ENCODE data around the gene RPS6KC1.
"Not testable (repeated sequence)": the region's sequence is repeated elsewhere in the genome, so short reads cannot be mapped to it uniquely, and the experiment has no call there.

RPS6KC1 gene

DNA sequence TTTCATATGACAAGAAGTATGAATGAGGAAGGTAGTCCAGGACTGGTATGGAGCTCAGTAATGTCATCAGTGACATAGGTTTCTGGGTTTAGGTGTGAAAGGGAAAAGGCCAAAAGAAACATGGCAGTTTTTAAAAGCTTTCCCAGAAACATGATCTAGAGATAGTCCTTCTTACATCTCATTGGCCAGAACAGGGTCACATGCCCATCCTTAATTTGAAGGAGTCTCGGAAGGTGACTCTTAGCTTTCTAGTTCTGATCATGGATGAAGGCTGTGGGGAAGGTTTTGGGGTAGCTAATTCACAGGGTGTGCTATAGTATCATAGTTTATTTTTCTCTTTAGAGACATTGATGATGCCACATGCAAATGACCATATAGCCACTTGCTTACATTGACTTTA, 55.3 kb downstream of the RPS6KC1 start:
- DNase-seq (ENCODE audit: low read depth in 2 of 2): no peak

DNA sequence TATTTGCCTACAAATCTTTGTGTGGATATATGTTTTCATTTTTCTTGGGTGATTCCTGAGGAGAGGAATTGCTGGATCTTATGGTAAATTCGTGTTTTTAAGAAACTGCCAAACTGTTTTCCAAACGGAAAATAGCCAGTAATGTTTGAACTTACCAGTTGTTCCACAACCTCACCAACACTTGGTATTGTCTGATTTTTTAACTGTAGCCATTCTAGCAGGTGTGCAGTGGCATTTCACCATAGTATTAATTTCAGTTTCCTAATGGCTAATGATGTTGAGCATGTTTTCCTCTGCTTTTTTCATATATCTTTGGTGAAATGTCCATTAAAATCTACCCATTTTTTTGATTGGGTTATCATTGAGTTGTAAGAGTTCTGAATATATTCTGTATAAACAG, 56.6 kb downstream of the RPS6KC1 start:
- no peak for DNase-seq (ENCODE audit: low read depth in 2 of 2)

DNA sequence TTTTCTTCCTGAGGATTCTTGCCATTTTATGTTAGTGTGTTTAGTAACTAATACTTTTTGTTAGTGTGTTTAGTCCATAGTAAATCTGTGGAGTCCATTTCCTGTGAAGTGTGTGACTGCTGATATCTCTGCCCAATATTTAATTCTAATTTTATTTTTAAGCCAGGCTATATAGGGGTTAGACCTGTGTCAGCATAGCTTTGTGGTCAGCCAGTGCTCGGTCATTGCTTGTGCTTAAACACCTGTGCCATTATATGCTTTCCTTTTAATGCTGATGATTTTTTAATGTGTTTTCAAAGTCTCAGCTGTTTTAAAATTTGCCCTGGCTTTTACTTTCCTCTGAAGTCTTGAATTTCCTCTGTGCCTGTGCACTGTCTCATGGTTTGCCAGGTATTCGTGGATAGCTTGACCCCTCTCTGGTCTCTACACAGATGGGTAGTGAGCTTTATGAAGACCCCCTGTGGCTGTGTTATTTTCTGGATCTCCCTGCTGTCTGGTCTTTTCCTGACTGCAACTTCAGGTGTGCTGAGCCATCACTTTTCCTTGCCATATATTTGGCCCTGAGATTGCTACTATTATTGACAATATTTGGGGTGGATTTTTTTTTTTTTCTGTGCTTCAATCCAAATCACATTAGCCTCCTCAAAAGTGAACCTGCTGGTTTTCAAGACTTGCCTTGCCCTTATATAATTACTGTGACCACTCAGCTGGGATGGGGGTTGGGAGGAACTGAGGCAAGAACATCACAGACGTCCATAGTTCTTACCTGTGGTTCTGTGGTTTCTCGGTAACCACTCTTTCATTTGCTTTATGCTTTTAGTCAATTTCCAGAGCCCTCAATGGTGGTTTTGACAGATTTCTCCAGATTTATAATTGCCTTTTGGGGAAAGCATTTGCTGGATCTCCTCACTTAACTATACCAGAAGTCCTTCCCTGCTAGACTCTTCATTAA, 59.6 kb downstream of the RPS6KC1 start:
- DNase-seq (ENCODE audit: low read depth in 2 of 2): no peak

DNA sequence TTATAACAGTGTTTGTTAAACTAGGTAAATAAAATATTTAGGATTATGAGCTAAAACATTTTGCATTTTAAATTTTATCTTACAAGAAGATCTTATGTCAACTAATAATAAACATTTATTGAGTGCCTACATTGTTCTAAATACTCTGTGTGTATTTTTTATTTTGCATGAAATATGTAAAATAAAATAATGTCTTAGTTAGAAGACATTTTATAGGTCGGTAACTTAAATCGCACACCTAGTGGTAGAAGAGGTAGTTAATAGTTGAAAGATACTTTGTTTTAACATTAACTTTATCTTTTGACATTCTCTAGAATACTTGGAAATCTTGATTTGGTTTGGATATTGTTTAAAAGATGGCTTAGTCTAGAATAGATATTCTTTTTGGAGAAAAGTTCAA, 60.5 kb downstream of the RPS6KC1 start:
- no peak for DNase-seq (ENCODE audit: low read depth in 2 of 2)

DNA sequence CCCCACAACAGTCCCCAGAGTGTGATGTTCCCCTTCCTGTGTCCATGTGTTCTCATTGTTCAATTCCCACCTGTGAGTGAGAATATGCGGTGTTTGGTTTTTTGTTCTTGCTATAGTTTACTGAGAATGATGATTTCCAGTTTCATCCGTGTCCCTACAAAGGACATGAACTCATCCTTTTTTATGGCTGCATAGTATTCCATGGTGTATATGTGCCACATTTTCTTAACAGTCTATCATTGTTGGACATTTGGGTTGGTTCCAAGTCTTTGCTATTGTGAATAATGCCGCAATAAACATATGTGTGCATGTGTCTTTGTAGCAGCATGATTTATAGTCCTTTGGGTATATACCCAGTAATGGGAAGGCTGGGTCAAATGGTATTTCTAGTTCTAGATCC, 61.7 kb downstream of the RPS6KC1 start:
- DNase-seq (ENCODE audit: low read depth in 2 of 2): not testable (repeated sequence)

DNA sequence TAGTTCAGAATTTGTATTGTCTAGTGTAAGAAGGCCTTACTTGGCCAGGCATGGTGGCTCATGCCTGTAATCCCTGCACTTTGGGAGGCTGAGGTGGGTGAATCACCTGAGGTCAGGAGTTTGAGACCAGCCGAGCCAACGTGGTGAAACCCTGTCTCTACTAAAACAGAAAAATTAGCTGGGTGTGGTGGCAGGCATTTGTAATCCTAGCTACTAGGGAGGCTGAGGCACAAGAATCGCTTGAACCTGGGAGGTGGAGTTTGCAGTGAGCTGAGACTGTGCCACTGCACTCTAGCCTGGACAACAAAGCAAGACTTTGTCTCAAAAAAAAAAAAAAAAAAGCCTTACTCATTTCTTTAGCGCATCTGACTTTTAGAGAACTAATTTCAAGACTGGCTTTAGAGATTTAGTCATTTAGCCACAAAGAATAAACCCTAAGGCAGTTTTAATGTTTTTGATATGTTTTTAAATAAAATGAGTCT, 66.7 kb downstream of the RPS6KC1 start:
- DNase-seq (ENCODE audit: low read depth in 2 of 2): not testable (repeated sequence)

DNA sequence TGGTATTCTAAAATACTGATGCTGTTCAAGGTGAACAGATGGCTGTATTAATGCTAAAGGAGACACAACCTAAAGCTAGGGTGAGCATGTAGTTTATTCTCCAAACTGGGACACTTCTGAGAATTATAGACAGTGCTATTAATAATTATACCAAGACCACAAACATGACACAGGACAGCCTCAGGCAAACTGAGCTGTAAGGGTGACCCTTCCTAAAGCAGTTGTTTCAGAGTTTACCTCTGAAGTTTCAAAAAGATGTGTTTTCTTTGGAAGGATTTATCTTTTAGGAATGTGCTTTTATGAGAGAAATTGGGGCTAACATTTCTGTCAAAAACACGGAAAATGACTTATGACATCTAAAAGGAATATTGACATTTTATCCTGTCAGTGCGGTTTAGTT, 68.8 kb downstream of the RPS6KC1 start:
- no peak for DNase-seq (ENCODE audit: low read depth in 2 of 2)

DNA sequence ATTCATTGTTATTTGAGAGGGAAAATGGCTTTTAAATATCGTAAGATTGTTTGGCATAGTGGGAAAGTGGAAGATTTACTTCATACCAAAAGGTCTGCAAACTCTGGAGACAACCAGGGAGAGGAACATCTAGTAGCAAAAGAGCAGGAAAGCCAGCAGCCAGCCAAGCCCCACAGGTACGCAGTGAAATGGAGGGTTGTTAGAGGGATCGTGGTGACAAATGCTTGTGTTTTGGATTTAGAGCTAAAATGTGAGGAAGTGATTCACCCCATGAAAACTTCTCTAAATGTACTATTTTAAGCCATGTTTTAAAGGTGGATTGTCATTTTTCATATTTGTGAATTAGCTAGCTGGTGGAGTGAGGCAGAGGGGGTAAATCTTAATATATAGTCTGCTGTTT, 69.3 kb downstream of the RPS6KC1 start:
- DNase-seq (ENCODE audit: low read depth in 2 of 2): no peak

DNA sequence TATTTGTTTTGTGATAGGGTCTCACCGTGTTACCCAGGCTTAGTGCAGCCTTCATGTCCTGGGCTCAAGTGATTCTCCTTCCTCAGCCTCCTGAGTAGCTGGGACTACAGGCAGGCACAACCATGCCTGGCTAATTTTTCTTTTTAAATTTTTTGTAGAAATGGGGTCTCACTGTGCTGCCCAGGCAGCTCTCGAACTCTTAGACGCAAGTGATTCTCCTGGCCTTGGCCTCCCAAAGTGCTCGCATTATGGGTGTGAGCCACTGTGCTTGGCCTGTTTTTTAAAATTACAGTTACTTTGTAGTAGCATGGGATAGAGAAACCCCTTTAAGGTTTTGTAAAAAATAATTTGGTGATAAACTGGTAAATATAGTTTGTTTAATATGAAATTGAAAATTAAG, 69.9 kb downstream of the RPS6KC1 start:
- DNase-seq (ENCODE audit: low read depth in 2 of 2): no peak

DNA sequence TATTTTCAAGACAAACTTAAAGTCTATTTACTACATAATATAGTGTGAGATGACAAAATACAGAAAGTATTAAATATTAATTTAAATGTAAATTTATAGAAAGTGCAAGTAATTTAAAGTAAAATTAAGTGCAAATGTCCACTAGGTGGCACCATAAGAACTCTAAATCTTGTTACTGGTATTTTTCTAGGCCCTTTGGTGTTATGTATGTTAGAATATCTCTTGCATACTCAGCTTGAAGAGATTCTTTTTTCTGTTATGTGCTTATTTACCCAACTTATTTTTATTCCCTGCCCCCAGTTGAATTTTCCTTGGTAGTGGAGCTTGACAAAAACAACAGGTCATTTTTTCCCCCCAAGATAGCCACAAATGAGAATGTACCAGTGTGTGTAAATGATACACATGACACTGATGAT, 71.5 kb downstream of the RPS6KC1 start:
- no peak for DNase-seq (ENCODE audit: low read depth in 2 of 2)

DNA sequence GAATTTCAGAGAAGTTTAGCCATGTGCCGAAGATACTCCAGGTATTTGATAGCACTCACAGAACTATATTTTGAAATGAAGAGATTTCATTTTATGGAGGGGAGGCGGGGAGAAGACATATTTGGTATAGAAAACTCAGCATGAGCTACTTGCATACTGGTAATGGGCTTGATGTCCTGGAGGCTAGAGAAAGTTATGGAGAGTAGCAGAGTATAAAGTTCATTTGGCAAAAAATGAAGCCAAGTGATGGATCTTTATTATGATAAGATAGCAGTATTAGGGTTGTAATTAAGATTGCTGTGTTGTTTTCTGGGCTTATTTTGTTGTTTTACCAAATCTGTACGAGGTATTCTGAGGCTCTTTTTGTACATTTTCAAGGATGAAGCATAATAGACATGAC, 72.0 kb downstream of the RPS6KC1 start:
- no peak for DNase-seq (ENCODE audit: low read depth in 2 of 2)

DNA sequence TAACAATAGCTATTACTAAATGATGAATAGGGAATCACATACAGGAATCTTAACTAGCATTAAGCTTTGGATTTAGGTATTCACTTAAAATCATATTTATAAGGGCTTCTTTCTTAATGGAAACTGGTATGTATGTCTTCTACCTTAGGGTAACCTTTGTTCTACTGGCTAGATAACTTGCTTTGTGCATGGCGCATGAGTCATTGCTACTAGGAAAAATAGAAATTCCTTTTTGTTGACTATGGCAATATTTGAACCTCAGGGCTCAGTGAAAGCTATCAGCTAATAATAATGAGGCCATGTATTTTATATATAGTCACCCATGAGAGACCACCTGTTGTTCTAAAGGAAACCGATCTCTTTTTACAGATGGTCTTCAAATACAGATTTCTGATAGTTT, 72.5 kb downstream of the RPS6KC1 start:
- DNase-seq (ENCODE audit: low read depth in 2 of 2): no peak

DNA sequence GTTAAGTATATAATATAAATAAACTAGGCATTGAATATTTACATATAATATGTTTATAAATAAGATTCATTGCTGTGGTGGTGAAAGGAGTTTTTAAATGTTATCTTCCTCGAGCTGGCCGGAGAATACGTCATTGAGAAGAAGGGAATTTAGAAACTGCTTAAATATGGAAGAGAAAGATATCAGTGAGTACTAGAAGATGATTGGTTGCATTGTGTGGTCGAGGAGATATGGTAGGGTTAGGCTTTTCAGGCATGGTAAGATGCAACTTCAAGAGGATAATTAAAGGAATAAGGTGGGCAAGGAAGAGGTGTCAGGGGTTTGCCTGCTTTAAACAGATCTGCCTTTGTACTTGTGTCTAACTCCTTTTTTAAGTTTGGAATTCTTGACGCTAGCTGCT, 73.5 kb downstream of the RPS6KC1 start:
- DNase-seq (ENCODE audit: low read depth in 2 of 2): no peak

DNA sequence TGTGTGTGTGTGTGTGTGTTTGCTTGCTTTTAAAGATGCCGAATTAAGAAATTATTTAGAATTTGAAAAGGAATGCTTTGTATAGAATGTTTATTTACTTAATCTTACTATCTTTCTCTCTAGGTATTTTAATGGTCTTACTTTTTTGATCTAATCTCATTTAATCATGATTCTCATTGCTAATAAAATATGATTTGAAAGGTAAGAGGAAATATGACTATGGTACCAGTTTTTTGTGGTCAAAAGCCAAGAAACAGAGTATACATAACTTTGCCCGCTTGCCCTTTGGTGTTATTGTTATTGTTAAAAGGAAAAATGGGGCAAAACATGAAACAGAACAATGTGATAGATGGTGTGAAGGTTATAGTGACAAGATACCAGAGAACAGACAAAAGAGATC, 74.6 kb downstream of the RPS6KC1 start:
- DNase-seq (ENCODE audit: low read depth in 2 of 2): no peak

DNA sequence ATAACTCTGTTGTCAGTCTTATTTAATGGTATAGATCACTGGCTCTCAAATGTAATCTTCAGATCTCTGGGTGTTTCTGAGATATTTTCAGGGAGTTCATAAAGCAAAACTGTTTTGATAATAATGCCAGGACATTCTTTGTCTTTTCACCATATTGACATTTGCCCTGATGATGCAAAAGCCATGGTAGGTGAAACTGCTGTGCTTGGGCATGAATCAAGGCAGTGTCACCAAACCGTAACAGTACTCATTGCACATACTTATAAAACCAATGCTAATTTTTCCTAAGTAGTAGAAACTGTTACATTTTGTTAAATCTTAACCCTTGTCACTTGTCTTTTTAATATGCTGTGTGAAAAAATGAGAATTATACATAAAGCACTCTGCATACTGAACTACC, 76.0 kb downstream of the RPS6KC1 start:
- no peak for DNase-seq (ENCODE audit: low read depth in 2 of 2)

DNA sequence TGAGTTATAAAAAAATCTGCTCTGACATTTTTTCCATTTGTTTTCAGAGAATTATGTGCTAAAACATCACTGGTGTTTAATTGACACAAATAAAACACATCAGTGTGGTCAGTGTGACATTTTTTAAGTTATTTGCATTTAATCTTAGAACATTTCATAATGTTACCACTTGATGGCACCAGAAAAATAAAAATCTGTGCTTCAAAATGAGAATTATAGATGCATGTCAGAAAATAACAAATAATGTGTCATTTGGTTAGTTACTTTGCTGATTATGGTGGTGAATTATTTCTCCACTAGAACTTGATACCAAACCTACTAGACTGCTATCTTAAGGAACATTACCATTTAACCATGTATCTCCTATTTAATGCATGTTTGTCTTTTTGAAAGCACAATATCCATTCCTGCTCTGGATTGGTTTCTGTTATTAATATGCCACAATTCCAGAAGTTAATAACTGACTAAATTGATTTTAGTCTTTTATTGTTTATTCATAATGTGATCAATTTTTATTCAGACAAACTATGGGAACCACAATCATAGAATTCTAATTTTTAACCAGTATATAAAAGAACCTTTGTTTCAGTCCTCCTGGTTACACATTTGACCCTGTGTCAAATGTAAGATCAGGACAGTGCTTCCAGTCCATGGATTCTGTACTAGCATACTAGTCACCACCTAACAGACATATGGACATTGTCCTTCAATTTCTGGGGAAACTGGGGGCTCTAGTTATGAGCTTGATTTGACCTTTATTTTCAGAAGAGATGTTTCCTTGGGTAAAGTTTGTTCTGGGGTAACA, 81.0 kb downstream of the RPS6KC1 start:
- DNase-seq (ENCODE audit: low read depth in 2 of 2): no peak

DNA sequence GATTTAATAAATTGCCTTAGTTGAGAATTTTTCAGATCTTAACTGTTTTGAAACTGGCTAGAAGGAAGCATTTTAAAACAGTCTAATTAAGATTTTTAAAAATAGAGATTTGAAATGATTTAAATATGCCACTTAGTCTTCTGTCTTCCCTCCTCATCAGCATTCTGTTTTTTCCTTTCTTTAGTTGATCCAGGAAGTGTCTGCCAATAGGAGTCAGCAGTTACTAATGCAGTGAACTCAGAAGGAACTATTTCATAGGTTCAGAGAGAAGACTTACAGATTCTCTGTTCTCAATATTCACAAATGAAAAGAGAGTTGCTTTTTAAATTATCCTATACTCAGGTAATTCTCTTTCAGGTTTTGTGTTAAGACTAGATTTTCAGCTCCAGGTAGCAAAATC, 84.5 kb downstream of the RPS6KC1 start:
- DNase-seq (ENCODE audit: low read depth in 2 of 2): no peak

DNA sequence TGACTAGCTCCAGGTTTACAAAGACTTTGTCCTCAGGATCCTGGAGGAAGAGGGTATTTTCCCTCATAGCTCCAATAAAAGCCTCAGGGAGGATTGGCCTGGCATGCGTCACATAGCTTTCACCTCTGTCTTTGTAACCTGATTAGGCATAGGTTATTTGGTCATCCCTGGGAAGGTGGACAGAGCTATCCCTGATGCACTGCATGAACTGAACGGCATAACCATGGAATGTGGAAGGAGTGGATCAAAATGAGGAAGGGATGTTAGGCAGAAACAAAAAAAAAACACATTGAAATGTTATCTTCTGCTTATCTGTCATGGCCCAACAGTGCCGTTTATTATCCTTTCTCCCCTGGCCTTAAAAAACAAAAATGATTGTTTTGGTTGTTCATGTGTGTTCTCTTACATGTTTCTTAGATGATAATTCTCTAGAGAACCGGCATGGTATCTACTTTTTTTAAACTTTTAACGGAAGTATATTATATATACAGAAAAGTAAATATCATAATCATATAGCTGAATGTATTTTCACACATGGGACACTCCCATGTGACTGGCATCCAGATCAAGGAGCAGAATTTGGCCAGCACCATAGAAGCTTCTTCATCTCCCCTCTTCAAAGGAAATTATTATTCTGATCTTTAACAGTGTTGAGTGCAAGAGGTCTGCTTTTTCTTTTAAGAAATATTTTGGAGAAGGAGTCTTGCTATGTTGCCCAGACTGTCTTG, 85.3 kb downstream of the RPS6KC1 start:
- no peak for DNase-seq (ENCODE audit: low read depth in 2 of 2)

DNA sequence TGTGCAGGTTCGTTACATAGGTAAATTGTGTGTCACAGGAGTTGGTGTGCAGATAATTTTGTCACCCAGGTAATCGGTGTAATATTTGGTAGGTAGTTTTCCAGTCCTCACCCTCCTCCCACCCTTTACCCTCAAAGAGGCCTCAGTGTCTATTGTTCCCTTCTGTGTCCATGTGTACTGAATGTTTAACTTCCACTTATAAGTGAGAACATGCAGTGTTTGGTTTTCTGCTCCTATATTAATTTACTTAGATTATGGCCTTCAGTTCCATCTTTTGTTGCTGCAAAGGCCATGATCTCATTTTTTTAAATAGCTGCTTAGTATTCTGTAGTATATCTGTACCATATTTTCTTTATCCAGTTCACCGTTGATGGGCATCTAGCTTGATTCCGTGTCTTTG, 87.3 kb downstream of the RPS6KC1 start:
- no peak for DNase-seq (ENCODE audit: low read depth in 2 of 2)

DNA sequence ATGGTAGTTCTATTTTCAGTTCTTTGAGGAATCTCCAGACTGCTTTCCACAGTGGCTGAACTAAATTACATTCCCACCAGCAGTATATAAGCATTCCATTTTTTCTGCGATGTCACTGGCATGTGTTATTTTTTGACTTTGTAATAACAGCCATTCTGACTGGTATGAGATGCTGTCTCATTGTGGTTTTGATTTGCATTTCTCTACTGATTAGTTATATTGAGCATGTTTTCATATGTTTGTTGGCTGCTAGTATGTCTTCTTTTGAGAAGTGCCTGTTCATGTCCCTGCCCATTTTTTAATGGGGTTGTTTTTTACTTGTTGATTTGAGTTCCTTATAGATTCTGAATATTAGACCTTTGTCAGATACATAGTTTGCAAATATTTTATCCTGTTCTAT, 87.9 kb downstream of the RPS6KC1 start:
- no peak for DNase-seq (ENCODE audit: low read depth in 2 of 2)

DNA sequence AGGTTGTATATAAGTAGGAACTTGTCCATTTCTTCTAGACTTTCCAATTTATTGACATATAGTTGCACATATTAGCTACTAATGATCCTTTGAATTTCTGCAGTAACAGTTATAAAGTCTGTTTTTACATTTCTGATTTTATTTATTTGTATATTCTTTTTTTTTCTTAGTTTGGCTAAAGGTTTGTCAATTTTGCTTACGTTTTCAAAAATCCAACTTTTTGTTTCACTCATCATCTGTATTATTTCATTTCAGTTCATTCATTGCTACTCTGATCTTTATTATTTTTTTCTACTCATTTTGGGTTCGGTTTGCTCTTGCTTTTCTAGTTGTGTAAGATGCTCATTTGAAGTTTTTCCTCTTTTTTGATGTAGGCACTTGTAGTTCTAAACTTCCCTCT, 97.9 kb downstream of the RPS6KC1 start:
- DNase-seq (ENCODE audit: low read depth in 2 of 2): no peak

DNA sequence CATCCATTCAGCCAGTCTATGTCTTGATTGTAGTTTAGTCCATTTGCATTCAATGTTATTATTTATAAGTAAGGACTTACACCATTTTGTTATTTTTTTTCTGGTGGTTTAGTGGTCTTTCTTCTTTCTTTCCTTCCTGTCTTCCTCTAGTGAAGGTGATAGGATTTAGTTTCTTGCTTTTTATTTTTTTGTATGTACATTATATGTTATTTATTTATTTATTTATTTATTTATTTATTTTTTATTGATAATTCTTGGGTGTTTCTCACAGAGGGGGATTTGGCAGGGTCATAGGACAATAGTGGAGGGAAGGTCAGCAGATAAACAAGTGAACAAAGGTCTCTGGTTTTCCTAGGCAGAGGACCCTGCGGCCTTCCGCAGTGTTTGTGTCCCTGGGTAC, 99.0 kb downstream of the RPS6KC1 start:
- not testable (repeated sequence) for DNase-seq (ENCODE audit: low read depth in 2 of 2)

Measured in stimulated activated CD8-positive, alpha-beta memory T cell treated with anti-CD3 and anti-CD28 coated beads, Interleukin-2, amount 100 ng/mL, for 1 hour (primary cell).